Esophagus muscularis mucosa (tissue), 4 donors: ENCODE measurements around the gene PAQR8. TPM values are rescaled to one million over a fixed set of nuclear protein-coding genes. Genes with fewer than 3 reads are reported as not detected.

Experiments
- DNase-seq: peaks from one replicate; pipeline ENCODE4 v3.0.0-alpha.2; 2017; ENCODE audit errors: extremely low spot score
- H3K27ac ChIP-seq, 4 donors: fragments of 200-600 bp; sonication (generic); replicated peaks in 1 of 4; 1 replicate in 3 of 4; 2 replicates in 1 of 4; pipeline ENCODE4 v1.5.1; 2016 to 2019; ENCODE audit warnings: mild to moderate bottlenecking in 1 of 4
- H3K27me3 ChIP-seq, 4 donors: fragments of 200-600 bp; sonication (generic); one replicate each; pipeline versions ENCODE4 v1.5.1 to v1.6.0; 2016 to 2019
- H3K36me3 ChIP-seq, 4 donors: fragments of 200-600 bp; sonication (generic); one replicate each; pipeline ENCODE4 v1.5.1; 2016 to 2019
- H3K4me1 ChIP-seq, 4 donors: fragments of 200-600 bp; sonication (generic); one replicate each; pipeline ENCODE4 v1.5.1; 2016 to 2019
- H3K4me3 ChIP-seq, 4 donors: fragments of 200-600 bp; sonication (generic); 1 replicate in 2 of 4; 2 replicates in 2 of 4; pipeline ENCODE4 v1.5.1; 2016 to 2019; ENCODE audit warnings: mild to moderate bottlenecking in 4 of 4, moderate library complexity in 1 of 4
- H3K9me3 ChIP-seq, 4 donors: fragments of 200-600 bp; sonication (generic); 1 replicate in 3 of 4; 2 replicates in 1 of 4; pipeline ENCODE4 v1.5.1; 2016 to 2019
- CTCF ChIP-seq, 3 experiments: fragments of 200-600 bp in 2 of 3; fragments of 450-650 bp in 1 of 3; sonication (generic) in 2 of 3; IDR thresholded peaks; one replicate each; pipeline ENCODE4 v1.5.1; 2017 to 2019; ENCODE audit warnings: antibody characterized with exemption in 3 of 3, mild to moderate bottlenecking in 2 of 3, moderate library complexity in 1 of 3
- EP300 ChIP-seq: sonication (generic); formaldehyde crosslinking; IDR thresholded peaks from one replicate; pipeline ENCODE4 v1.6.1; 2017; ENCODE audit warnings: antibody characterized with exemption
- POLR2A ChIP-seq: fragments of 450-650 bp; IDR thresholded peaks from one replicate; pipeline ENCODE4 v1.6.1; 2017; ENCODE audit warnings: antibody characterized with exemption, moderate library complexity, mild to moderate bottlenecking, low read depth
- POLR2AphosphoS5 ChIP-seq, 2 donors: sonication (generic); formaldehyde crosslinking; IDR thresholded peaks; one replicate each; pipeline ENCODE4 v1.6.1; 2017; ENCODE audit warnings: antibody characterized with exemption in 2 of 2
- WGBS: methylation state at CpG from one replicate; pipeline ENCODE4 v1.1.5; 2018; 5-methylcytosine and 5-hydroxymethylcytosine counted together
- intact Hi-C: fragments of 100-400 bp; cut with DNase I; formaldehyde crosslinking; loops from one replicate; pipeline ENCODE4 v1.15.1; 2023
- total RNA-seq, 4 donors: library from RNA; depleted of rRNA; stranded (reverse); fragments of >200 nt; gene quantifications; one replicate each; pipeline versions ENCODE4 v1.1.0 to v1.2.1, GENCODE V29; 2016

Gene PAQR8
- total RNA-seq, 4 donors from 2014 or later, result 11.1 to 32.5 (median 14.2) TPM

- intact Hi-C loops, result no loop called here
- 45% methylated on average over 2 of the region's 2 CpGs for WGBS
- DNase-seq, result no peak
- Histone ChIP-seq H3K9me3 (no peaks in the 10 kb centered on the region), H3K4me3 (no peak overlapping the region), H3K27ac (no peak overlapping the region), H3K27me3 (no peaks in the 10 kb centered on the region), H3K4me1 (peaks cover 3 to 22% (median 8%) of the 10 kb centered on the region in 4 donors), H3K36me3 (peaks cover 0 to 8% (median 0%) of the 10 kb centered on the region in 4 donors)
- TF ChIP-seq POLR2A (no peak), CTCF (IDR thresholded peaks at IDR 0.05) (no peak), POLR2AphosphoS5 (IDR thresholded peaks at IDR 0.05) (no peak), EP300 (no peak)
Observed at GRCh38 chr6:52371656-52372191, 9.8 kb downstream of the PAQR8 start.

- Histone ChIP-seq H3K4me3 (no peak overlapping the region), H3K27me3 (no peaks in the 10 kb centered on the region), H3K4me1 (peaks cover 7 to 27% (median 12%) of the 10 kb centered on the region in 4 donors), H3K36me3 (no peaks in the 10 kb centered on the region), H3K27ac (no peak overlapping the region), H3K9me3 (no peaks in the 10 kb centered on the region)
- 94% methylated on average over 5 of the region's 5 CpGs for WGBS
- no peak for DNase-seq
- TF ChIP-seq POLR2A (no peak), EP300 (no peak), POLR2AphosphoS5 (IDR thresholded peaks at IDR 0.05) (no peak), CTCF (IDR thresholded peaks at IDR 0.05) (no peak)
- intact Hi-C loops, result no loop called here
Observed at GRCh38 chr6:52373151-52373690, 11.3 kb downstream of the PAQR8 start.

- no peaks in the 10 kb centered on the region for H3K27me3 ChIP-seq
- 97% methylated on average over 4 of the region's 4 CpGs for WGBS
- intact Hi-C loops, result no loop called here
- no peak overlapping the region for H3K4me3 ChIP-seq
- DNase-seq, result no peak
- no peak overlapping the region for H3K27ac ChIP-seq
- no peaks in the 10 kb centered on the region for H3K9me3 ChIP-seq
- H3K4me1 ChIP-seq, result peaks cover 7 to 27% (median 12%) of the 10 kb centered on the region in 4 donors
- no peak for TF ChIP-seq EP300
- TF ChIP-seq POLR2A, result no peak
- no peak for TF ChIP-seq POLR2AphosphoS5 (IDR thresholded peaks at IDR 0.05)
- H3K36me3 ChIP-seq, result no peaks in the 10 kb centered on the region
Observed at GRCh38 chr6:52374247-52374646, 12.3 kb downstream of the PAQR8 start.

- Histone ChIP-seq H3K4me1 (peaks cover 7 to 27% (median 12%) of the 10 kb centered on the region in 4 donors), H3K4me3 (no peak overlapping the region), H3K27me3 (no peaks in the 10 kb centered on the region), H3K9me3 (no peaks in the 10 kb centered on the region), H3K36me3 (no peaks in the 10 kb centered on the region), H3K27ac (no peak overlapping the region)
- WGBS, result 64% methylated on average over 2 of the region's 2 CpGs
- intact Hi-C loops, result no loop called here
- no peak for DNase-seq
- TF ChIP-seq POLR2A (no peak), EP300 (no peak), POLR2AphosphoS5 (IDR thresholded peaks at IDR 0.05) (no peak), CTCF (IDR thresholded peaks at IDR 0.05) (no peak)
Observed at GRCh38 chr6:52375780-52376556, 14.0 kb downstream of the PAQR8 start.

- Histone ChIP-seq H3K9me3 (no peaks in the 10 kb centered on the region), H3K36me3 (no peaks in the 10 kb centered on the region), H3K4me3 (no peak overlapping the region), H3K27me3 (no peaks in the 10 kb centered on the region), H3K27ac (peak overlapping the region in 1 of 4 donors; percentile 28), H3K4me1 (peaks cover 7 to 24% (median 12%) of the 10 kb centered on the region in 4 donors)
- DNase-seq, result no peak
- intact Hi-C loops, result no loop called here
- 94% methylated on average over 3 of the region's 3 CpGs for WGBS
- TF ChIP-seq CTCF (IDR thresholded peaks at IDR 0.05), result no peak
- TF ChIP-seq EP300, result no peak
- TF ChIP-seq POLR2A, result no peak
- TF ChIP-seq POLR2AphosphoS5 (IDR thresholded peaks at IDR 0.05), result no peak
Observed at GRCh38 chr6:52376763-52377162, 14.8 kb downstream of the PAQR8 start.
